ENCODE data around the gene FAM81A.

DNA sequence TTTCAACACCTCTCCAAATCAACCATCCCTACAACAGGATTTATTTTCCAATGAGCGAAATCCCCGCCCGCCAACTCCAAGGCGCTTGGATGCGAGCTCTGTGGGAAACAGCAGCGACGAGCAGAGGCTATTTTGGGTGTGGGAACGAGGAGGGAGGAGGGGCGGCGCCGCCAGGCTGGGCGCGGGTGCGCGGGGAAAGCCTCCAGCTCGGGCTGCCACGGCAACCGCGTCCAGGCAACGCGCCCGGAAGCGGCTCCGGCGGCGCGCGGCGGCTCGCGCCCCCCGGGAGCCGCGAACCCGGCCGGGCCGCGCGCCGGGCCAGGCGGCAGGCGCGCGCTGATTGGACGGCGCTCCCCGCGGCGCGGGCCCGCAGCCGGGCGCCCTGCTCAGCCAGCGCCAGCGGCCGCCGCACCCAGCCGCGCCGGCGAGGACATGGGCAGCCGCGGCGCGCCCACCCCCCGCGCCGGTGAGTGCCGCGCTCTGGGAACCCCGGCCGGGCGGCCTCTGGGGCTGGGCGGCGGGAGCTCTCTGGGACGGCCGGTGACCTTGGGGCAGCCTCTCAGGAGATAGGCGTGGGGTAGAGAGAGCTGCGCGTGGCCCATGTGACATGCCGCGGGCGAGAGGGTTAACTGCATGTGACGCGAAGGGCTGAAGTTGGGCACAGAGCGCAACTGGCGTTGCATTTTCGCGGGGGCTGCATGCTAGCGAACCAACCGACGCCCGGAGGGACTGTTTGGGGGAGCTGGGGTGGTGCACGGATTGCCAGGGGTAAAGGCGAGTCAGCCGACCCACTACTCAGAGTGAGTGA, at the start of gene FAM81A:
- TF ChIP-seq, protein P1, sequence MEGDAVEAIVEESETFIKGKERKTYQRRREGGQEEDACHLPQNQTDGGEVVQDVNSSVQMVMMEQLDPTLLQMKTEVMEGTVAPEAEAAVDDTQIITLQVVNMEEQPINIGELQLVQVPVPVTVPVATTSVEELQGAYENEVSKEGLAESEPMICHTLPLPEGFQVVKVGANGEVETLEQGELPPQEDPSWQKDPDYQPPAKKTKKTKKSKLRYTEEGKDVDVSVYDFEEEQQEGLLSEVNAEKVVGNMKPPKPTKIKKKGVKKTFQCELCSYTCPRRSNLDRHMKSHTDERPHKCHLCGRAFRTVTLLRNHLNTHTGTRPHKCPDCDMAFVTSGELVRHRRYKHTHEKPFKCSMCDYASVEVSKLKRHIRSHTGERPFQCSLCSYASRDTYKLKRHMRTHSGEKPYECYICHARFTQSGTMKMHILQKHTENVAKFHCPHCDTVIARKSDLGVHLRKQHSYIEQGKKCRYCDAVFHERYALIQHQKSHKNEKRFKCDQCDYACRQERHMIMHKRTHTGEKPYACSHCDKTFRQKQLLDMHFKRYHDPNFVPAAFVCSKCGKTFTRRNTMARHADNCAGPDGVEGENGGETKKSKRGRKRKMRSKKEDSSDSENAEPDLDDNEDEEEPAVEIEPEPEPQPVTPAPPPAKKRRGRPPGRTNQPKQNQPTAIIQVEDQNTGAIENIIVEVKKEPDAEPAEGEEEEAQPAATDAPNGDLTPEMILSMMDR (IDR thresholded peaks at IDR 0.05; ENCODE audit: borderline replicate concordance, extremely low read depth, low read length, poor library complexity, severe bottlenecking), result no peak
- TF ChIP-seq EZH2 (IDR thresholded peaks at IDR 0.05; ENCODE audit: borderline replicate concordance, low read depth, low read length, severe bottlenecking), result no peak
